ENCODE data around the gene CD53. TPM values are rescaled to one million over a fixed set of nuclear protein-coding genes. Genes with fewer than 3 reads are reported as not detected.

The CD53 gene
- total and polyA plus RNA-seq, 9 of the 15 experiments (the other 6 are each of a cell fraction or from before 2014, with no cell fraction given): 63.5 to 220 (median 131) TPM

GRCh38 chr1:110916669-110917306 lies 43.8 kb downstream of the CD53 start (continued):
- TF ChIP-seq UBTF (IDR thresholded peaks at IDR 0.05; ENCODE audit: borderline replicate concordance in 1 of 2, low read depth in 2 of 2, low read length in 2 of 2) (no peak), JUN (IDR thresholded peaks at IDR 0.05; ENCODE audit: borderline replicate concordance, low read depth, low read length) (peak; percentile 51; the same call in 1 of the 2 replicates), JUN (CRISPR knock-in tag; IDR thresholded peaks at IDR 0.05; ENCODE audit: borderline replicate concordance) (no peak), PTBP1 (IDR thresholded peaks at IDR 0.05; ENCODE audit: low read depth, low read length) (no peak), IRF9 (tag; IDR thresholded peaks at IDR 0.05) (no peak), MEF2A (IDR thresholded peaks at IDR 0.05; ENCODE audit: control insufficient read depth, low read depth, low read length) (no peak), POLR2AphosphoS5 (IDR thresholded peaks at IDR 0.05; ENCODE audit: control insufficient read depth, insufficient read depth, low read depth, low read length) (no peak), TAF7 (tag; IDR thresholded peaks at IDR 0.05) (no peak; the same call in 1 of the 2 replicates), NR4A1 (CRISPR knock-in tag; IDR thresholded peaks at IDR 0.05) (no peak), NR4A1 (tag; IDR thresholded peaks at IDR 0.05) (peak; percentile 72), RBM15 (IDR thresholded peaks at IDR 0.05; ENCODE audit: insufficient read depth, low read length) (no peak), ZFPM2 (CRISPR knock-in tag; IDR thresholded peaks at IDR 0.05) (no peak), EHMT2 (IDR thresholded peaks at IDR 0.05) (0 out of 2 replicates have a peak, but pooled peaks have one; percentile 46), ZNF140 (CRISPR knock-in tag; IDR thresholded peaks at IDR 0.05) (no peak), SMARCA5 (IDR thresholded peaks at IDR 0.05) (no peak), KDM5B (IDR thresholded peaks at IDR 0.05; ENCODE audit: insufficient replicate concordance, low read depth, low read length) (peak; percentile 31)
- TF ChIP-seq, protein P1, sequence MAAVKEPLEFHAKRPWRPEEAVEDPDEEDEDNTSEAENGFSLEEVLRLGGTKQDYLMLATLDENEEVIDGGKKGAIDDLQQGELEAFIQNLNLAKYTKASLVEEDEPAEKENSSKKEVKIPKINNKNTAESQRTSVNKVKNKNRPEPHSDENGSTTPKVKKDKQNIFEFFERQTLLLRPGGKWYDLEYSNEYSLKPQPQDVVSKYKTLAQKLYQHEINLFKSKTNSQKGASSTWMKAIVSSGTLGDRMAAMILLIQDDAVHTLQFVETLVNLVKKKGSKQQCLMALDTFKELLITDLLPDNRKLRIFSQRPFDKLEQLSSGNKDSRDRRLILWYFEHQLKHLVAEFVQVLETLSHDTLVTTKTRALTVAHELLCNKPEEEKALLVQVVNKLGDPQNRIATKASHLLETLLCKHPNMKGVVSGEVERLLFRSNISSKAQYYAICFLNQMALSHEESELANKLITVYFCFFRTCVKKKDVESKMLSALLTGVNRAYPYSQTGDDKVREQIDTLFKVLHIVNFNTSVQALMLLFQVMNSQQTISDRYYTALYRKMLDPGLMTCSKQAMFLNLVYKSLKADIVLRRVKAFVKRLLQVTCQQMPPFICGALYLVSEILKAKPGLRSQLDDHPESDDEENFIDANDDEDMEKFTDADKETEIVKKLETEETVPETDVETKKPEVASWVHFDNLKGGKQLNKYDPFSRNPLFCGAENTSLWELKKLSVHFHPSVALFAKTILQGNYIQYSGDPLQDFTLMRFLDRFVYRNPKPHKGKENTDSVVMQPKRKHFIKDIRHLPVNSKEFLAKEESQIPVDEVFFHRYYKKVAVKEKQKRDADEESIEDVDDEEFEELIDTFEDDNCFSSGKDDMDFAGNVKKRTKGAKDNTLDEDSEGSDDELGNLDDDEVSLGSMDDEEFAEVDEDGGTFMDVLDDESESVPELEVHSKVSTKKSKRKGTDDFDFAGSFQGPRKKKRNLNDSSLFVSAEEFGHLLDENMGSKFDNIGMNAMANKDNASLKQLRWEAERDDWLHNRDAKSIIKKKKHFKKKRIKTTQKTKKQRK (IDR thresholded peaks at IDR 0.05; ENCODE audit: borderline replicate concordance, low read depth, low read length): no peak
- TF ChIP-seq, protein P2, sequence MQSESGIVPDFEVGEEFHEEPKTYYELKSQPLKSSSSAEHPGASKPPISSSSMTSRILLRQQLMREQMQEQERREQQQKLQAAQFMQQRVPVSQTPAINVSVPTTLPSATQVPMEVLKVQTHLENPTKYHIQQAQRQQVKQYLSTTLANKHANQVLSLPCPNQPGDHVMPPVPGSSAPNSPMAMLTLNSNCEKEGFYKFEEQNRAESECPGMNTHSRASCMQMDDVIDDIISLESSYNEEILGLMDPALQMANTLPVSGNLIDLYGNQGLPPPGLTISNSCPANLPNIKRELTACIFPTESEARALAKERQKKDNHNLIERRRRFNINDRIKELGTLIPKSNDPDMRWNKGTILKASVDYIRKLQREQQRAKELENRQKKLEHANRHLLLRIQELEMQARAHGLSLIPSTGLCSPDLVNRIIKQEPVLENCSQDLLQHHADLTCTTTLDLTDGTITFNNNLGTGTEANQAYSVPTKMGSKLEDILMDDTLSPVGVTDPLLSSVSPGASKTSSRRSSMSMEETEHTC (IDR thresholded peaks at IDR 0.05): no peak

Data from K562 (cell line).